HG03103 (cell line): Measurements from ENCODE around the gene ZBTB45.
"Not testable (repeated sequence)": the region's sequence is repeated elsewhere in the genome, so short reads cannot be mapped to it uniquely, and the experiment has no call there.

Source experiments
- ATAC-seq: cut with Tn5 transposase; IDR thresholded peaks from one replicate; pipeline ENCODE4 v1.9.1; 2021; ENCODE audit warnings: low read depth; ENCODE audit not compliant: unreplicated experiment

ZBTB45 gene

DNA sequence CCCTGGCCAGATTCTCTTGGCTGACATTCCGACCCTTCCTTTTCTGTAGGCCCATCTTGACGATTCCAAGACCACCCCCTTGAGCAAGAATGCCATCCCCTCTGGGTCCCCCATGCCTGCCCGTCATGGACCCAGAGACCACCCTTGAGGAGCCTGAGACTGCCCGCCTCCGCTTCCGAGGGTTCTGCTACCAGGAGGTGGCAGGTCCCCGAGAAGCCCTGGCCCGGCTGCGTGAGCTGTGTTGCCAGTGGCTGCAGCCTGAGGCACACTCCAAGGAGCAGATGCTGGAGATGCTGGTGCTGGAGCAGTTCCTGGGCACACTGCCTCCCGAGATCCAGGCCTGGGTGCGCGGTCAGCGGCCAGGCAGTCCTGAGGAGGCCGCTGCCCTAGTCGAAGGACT, 42.5 kb downstream of the ZBTB45 start:
- no peak for ATAC-seq

DNA sequence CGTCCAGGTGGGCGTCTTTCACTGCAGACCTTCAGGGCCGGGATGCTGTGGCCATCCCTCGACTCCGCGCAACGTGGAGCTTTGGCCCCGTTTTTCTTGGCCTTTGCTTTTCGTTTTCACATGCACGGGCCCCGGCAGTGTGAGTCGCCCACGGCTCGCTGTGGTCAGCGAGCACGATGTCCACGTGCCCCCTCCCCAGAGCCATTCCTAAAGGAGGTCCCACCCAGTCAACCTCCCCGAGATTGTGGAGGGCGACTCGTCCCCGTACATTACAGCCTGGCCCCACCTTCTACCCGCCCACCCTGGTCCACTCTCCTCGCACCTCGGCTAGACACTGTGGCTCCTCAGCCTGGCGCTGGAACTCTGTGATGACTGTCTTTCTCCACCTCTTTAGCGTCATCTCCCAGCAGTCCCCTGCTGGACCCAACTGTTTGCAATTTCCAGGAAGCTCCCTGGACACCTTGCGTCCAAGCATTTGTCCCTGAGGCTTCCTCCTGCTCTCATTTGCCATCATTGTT, 43.1 kb downstream of the ZBTB45 start:
- ATAC-seq = peak; percentile 1

DNA sequence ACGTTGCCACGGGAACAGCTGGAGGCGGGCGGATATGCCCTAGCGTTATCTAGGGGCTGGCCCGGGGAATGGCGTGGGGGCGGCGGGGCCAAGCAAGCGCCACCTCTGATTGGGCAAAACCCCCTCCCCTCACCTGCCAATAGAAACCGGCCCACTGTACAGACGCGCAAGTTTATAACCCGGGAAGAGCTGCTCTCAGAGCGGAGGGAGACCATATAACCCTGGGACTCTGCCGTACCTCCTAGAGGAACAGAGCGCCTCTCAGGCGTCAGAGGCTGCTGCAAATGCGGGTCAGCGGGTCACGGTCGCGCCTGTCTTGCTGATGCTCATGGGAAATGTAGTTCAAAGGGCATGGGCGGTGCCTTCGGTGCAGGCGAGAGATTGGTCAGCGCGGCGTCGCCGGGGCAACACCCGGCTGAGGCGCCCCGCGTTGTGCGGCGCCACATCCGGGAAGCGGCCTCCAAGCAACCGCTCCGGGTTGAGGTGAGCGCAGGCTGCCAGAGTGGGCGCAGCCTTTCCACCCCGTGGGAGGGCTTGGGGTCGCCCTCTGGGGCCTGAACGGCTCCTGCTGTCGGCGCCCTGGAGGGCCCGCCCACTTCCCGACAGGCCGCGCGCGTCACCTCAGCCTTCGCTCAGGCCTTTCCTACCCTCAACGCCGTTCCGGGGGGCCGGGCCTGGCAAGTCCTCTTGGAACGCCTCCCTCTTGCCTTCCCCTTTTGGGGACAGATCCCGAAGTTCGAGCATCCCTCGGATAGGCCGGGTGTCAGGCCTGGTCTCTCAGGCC, 43.7 kb downstream of the ZBTB45 start, which contains the start of gene ZNF446:
Gene ZNF446, plus strand, starts transcription at position 639 of the 784 bp plus-strand sequence. CDS start 867 bp downstream, outside the sequence.
- peak; percentile 80 for ATAC-seq

DNA sequence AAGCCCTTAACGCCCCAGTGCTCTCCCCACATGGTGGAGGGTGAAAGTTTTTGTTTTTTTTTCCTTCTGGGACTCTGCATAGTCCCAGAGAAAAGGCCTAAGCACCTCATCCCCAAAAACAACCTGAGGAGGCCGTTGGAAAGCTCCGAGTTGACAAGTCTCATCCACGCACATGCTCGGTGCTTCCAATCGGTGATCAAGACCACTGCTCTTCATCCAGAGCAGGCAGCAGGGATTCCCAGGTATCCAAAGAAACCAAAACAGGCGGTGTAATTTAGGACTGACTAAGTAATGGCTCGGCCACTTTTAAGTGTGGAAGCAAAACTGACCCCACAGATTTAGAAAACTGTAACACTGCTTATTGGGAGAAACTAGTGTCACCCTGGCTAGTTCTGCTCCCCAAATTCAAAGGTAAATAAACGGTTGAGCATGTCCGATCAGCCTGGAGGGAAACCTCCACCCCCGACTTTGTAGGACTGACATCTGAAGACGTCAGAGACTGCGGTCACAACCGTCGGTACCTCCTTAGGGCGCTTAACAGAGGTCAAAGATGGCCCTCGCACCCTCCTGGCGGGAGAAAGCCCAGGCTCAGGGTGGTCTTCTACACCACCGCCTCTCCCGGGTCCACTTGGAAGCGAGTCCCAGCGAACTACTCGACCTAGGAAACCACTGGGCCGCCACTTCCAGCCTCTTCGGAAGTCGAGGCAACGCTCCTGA, 44.5 kb downstream of the ZBTB45 start:
- ATAC-seq = no peak

DNA sequence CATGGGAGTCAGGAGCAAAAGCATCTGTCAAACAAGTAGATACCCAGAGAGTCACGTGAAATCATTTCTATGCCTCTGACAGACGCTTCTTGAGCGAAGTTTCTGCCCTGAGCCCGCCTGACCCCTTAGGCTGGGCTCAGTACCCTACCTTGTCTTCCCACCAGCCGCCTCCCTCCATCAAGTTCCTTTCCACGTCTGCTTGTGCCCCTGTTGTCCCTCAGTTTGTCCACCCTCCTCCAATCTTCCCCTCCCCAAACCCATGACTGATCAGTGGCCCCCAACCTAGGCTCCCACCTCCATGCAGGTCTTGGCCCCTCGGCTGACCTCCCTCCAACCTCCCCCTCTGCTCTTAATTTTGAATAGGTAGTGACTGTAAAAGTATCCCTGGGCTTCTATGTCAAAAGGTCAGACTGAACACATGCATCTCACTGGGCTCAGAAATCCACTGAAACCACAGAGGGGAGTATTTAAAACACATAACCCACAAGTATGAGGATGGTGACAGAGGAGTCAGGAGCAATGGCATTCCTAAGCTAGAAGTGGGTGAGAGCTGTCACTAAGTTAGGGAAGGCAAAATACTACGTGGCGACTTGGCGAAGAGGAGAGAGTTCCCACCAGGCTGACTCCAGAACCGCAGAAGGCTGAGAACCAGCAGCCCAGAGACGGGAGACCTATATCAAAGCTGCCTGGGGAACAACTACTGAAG, 45.2 kb downstream of the ZBTB45 start:
- ATAC-seq = no peak

DNA sequence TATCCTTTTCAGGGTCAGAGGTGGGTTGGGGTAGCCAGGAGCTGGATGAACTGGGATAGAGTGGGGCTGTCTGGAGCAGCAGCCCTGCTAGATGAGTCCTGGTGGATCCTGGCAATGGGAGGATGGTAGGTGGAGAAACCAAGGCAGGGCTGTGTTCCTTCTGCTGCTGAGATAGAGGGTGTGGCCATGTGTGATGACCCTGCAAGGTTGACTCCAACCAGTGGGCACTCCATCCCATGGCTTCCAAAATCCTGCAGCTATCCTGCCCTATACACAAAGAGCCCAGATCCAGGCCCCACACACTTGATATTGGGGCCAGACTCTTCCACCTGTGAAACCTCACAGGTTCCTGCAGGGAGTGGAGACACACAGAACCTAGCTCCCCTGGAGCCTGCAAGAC, 45.8 kb downstream of the ZBTB45 start:
- no peak for ATAC-seq

DNA sequence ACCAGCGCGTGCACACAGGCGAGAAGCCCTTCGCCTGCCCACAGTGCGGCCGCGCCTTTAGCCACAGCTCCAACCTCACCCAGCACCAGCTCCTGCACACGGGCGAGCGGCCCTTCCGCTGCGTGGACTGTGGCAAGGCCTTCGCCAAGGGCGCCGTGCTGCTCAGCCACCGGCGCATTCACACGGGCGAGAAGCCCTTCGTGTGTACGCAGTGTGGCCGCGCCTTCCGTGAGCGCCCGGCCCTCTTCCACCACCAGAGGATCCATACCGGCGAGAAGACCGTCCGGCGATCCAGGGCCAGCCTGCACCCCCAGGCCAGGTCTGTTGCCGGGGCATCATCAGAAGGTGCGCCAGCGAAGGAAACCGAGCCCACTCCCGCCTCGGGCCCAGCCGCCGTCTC, 47.9 kb downstream of the ZBTB45 start:
- ATAC-seq = no peak

DNA sequence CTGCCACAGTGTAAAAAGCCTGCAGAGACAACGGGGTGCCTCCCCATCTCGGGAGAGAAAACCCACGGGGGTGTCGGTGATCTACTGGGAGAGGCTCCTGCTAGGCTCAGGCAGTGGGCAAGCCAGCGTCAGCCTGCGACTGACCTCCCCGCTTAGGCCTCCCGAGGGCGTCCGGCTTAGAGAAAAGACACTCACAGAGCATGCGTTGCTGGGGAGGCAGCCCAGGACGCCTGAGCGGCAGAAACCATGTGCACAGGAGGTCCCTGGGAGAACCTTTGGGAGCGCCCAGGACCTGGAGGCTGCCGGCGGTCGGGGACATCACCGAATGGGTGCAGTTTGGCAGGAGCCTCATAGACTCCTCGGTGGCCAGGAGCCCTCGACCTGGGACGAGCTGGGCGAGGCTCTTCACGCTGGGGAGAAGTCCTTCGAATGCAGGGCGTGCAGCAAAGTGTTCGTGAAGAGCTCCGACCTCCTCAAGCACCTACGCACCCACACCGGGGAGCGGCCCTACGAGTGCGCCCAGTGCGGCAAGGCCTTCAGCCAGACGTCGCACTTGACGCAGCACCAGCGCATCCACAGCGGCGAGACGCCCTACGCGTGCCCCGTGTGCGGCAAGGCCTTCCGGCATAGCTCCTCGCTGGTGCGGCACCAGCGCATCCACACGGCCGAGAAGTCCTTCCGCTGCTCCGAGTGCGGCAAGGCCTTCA, 48.6 kb downstream of the ZBTB45 start:
- not testable (repeated sequence) for ATAC-seq

DNA sequence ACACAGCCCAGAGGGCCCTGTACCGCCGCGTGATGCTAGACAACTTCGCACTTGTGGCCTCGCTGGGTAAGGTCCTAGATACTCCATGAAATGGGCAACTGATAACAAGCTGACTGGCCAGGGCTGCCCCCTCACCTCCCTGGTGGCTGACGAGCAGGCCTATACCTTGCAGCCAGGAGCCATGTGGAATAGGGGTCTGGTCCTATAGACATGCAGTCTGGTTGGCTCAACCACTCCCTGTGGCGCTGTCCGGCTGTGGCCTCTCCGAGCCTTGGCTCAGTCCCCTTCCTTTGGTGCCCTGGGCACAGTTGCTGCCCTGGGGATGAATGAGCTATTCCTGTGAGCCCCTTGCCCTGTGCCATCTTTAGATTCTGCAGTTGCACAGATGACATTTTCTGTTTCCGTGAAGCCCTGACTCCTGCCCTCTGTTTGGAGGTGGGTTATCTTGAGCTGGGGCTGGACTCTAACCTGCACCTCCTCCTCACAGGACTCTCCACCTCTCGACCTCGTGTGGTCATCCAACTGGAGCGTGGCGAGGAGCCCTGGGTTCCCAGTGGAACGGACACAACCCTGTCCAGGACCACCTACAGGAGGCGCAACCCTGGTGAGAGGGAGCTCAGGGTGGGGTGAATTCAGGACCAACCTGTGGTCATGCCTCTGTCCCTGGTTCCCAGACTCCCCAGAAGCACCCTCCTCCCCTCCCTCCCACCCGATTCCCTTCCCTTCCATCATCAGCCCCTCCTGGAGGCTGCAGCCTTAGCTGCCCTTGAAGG, 50.2 kb downstream of the ZBTB45 start:
- no peak for ATAC-seq

DNA sequence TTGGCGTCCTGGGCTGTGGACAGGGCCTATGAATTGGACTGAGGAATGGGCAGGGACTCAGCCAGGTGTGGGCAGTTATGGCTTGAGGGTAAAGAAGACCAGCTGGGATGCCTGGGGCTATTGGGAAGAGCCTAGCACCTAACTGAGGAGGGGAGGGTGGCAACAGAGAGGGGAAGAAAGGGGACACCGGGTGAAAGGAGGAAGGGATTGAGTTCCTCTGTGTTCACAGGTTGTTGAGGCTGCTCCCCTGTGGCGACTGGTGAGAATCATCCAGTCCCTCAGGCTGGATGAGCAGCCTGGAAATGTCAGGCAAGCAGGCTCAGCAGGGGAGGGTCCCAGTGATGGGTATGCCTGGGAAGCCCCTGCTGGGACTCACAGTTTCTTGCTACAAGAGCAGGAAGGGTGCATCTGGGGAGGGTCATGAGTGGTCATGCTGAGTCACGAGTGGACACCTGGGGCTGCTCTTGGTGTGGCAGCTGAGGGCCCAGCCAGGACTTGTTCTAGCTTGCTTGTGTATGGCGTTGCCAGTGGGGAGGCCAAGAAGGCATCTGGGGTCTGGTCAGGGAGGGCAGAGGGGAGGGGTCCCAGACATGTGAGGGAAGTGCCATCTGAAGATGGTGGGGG, 51.3 kb downstream of the ZBTB45 start:
- ATAC-seq = no peak

DNA sequence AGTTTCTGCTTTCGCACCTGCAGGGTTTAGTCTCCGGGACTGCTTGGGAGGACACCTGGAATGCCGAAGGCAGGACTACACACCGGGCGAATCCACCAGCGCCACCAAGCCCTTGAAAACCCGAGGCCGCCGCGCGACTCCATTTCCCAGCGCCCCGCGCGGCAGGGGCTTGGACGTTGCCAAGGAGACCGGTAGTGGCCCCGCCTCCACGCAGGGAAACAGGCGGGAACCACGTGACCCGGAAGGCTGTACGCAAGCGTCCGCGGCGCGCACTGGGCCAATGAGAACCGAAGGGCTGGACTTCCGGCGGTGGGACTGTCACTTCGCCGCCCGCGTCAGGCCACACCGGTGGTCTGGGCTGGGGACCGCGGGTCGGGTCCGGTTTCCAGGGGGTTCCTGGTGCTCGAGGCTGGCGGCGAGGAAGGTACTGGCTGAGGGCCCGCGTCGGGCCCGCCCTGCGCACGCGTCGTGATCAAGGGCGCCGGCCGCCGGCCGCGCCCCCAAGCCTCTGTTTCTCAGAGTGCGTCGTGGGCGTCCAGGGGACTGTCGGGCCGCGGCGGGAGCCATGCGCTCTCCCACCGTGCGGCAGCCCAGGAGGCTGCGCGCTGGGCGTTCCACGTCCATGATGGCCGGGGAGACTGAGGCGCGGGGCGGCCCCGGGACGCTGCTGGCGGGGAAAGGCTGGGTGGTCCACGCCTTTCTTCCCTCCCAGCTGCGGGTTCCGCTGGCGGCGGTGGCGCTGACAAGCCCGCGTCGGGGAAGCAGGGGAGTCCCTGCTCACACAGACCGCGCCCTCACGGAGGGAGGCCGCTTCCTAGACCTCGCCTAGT, 52.6 kb downstream of the ZBTB45 start, which contains the start of gene ZNF324:
Gene ZNF324, plus strand, starts transcription at position 321 of the 830 bp plus-strand sequence. CDS start 2,106 bp downstream, outside the sequence.
- peak; percentile 93 for ATAC-seq

DNA sequence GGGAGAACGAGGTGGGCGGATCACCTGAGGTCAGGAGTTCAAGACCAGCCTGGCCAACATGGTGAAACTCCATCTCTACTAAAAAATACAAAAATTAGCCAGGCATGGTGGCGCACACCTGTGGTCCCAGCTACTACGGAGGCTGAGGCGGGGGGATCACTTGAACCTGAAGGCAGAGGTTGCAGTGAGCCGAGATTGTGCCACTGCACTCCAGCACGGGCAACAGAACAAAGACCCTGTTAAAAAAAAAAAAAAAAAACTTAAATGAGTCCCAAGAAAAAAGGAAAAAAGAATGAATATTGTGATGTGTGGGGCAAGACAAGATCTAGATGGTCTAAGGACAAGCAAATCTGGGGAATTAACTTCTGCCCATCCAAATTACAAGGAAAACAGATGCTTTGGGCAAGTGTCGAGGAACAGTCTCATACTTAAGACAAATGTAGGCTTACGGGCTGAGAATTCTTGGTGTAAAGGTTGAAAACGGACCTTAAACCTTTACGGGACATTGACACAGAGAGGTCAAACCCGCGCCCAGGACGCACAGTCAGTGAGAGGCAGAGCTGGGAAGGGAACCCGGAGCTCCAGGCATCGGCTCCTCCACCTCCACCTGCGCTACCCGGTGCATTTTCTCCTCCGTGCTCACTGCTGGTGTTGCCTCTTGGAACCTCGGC, 53.4 kb downstream of the ZBTB45 start:
- ATAC-seq = no peak
